Transverse colon (tissue), 4 donors: ENCODE measurements around the gene PRSS36. TPM values are rescaled to one million over a fixed set of nuclear protein-coding genes. Genes with fewer than 3 reads are reported as not detected.
A peak's percentile ranks its signal among the peaks of the same experiment; 100 is the strongest.

Source experiments
- DNase-seq: peaks from one replicate; pipeline ENCODE4 v3.0.0-alpha.2; 2019
- H3K27ac ChIP-seq, 4 donors: fragments of 200-600 bp; sonication (generic); 2 replicates each; pipeline ENCODE4 v1.5.1; 2016 to 2018; ENCODE audit warnings: inconsistent platforms in 4 of 4
- H3K27me3 ChIP-seq: fragments of 200-600 bp; sonication (generic); 2 replicates; pipeline ENCODE4 v1.5.1; 2017; ENCODE audit warnings: inconsistent platforms
- H3K36me3 ChIP-seq, 4 donors: fragments of 200-600 bp; sonication (generic); 2 replicates each; pipeline ENCODE4 v1.5.1; 2017 to 2019; ENCODE audit warnings: inconsistent platforms in 4 of 4
- H3K4me1 ChIP-seq, 4 donors: fragments of 200-600 bp; sonication (generic); 2 replicates each; pipeline ENCODE4 v1.5.1; 2017 to 2020; ENCODE audit warnings: inconsistent platforms in 4 of 4
- H3K4me3 ChIP-seq, 4 donors: fragments of 200-600 bp; sonication (generic); 1 replicate in 1 of 4; 2 replicates in 3 of 4; pipeline versions ENCODE4 v1.5.1 to v1.6.1; 2017 to 2019; ENCODE audit warnings: inconsistent platforms in 4 of 4
- H3K9me3 ChIP-seq, 2 donors: fragments of 200-600 bp; sonication (generic); 2 replicates each; pipeline ENCODE4 v1.5.1; 2017 to 2019; ENCODE audit warnings: inconsistent platforms in 2 of 2
- EP300 ChIP-seq: sonication (generic); formaldehyde crosslinking; IDR thresholded peaks from one replicate; pipeline ENCODE4 v1.6.1; 2017; ENCODE audit warnings: antibody characterized with exemption, low read depth
- POLR2A ChIP-seq: fragments of 450-650 bp; IDR thresholded peaks from one replicate; pipeline ENCODE4 v1.6.1; 2016; ENCODE audit warnings: antibody characterized with exemption, mild to moderate bottlenecking, moderate library complexity
- POLR2AphosphoS5 ChIP-seq, 3 donors: sonication (generic); formaldehyde crosslinking; IDR thresholded peaks; one replicate each; pipeline ENCODE4 v1.6.1; 2016; ENCODE audit warnings: antibody characterized with exemption in 3 of 3
- WGBS, 2 donors: methylation state at CpG; one replicate each; pipeline ENCODE4 v1.1.5; 2018; ENCODE audit warnings: low coverage in 1 of 2; 5-methylcytosine and 5-hydroxymethylcytosine counted together
- in situ Hi-C, 4 donors: fragments of 200-750 bp; cut with MboI; loops; one replicate each; pipeline versions ENCODE4 v1.15.0 to v1.15.1; 2017; ENCODE audit warnings: low sequenced_read_pairs in 3 of 4, low pct_ligation_motif_present in 1 of 4, low pct_unique_long_range_greater_than_20kb in 1 of 4
- intact Hi-C: fragments of 100-400 bp; cut with DNase I; formaldehyde crosslinking; loops from one replicate; pipeline ENCODE4 v1.15.1; 2023; ENCODE audit warnings: low total_unique reads
- total RNA-seq, 4 donors: library from RNA; depleted of rRNA; stranded (reverse); fragments of >200 nt; gene quantifications; one replicate each; pipeline ENCODE4 v1.1.0, GENCODE V29; 2016
- TF ChIP-seq, protein P1 (sequence below), 5 experiments: fragments of 200-600 bp in 3 of 5; fragments of 450-650 bp in 2 of 5; sonication (generic) in 3 of 5; IDR thresholded peaks; 1 replicate in 2 of 5; 2 replicates in 3 of 5; pipeline ENCODE4 v1.5.1; 2016 to 2017; ENCODE audit warnings: antibody characterized with exemption in 5 of 5, inconsistent platforms in 3 of 5, mild to moderate bottlenecking in 2 of 5, moderate library complexity in 1 of 5

Gene PRSS36
- total RNA-seq, 4 donors from 2014 or later: 8.1 to 42.3 (median 9.8) TPM; not detected in 1

DNA sequence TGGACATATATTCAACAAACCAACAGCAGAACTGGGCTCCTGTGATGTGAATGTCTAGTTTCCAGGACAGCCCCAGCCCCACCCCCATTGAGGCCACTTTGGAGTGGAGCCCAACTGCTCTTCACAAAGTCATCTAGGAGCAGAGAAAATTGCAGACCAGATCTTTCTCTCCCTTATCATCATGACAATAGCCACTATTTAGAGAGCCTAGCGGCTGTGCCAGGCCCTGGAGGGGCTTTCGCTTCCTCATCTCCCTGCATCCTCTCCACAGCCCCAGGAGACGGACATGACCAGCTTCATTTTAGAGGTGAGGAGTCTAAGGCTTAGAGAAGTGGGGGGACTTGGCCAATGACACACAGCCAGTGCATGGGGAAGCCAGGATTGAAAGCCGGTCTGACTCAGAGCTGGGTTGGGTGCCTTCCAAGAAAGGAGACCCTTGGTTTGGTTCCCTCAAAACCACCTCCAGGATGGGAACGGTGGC lies 15.7 kb downstream of the PRSS36 start:
- Histone ChIP-seq H3K27ac (peak overlapping the region; percentile 91 to 94 (median 93)), H3K27me3 (no peaks in the 10 kb centered on the region), H3K9me3 (no peaks in the 10 kb centered on the region), H3K4me3 (peak overlapping the region in 3 of 4 donors; percentile 51 to 63 (median 53)), H3K36me3 (no peaks in the 10 kb centered on the region), H3K4me1 (peaks cover 16 to 76% (median 56%) of the 10 kb centered on the region in 4 donors)
- no peak for DNase-seq
- in situ Hi-C loops (no loop called here), intact Hi-C loops (no loop called here)
- TF ChIP-seq, protein P1, sequence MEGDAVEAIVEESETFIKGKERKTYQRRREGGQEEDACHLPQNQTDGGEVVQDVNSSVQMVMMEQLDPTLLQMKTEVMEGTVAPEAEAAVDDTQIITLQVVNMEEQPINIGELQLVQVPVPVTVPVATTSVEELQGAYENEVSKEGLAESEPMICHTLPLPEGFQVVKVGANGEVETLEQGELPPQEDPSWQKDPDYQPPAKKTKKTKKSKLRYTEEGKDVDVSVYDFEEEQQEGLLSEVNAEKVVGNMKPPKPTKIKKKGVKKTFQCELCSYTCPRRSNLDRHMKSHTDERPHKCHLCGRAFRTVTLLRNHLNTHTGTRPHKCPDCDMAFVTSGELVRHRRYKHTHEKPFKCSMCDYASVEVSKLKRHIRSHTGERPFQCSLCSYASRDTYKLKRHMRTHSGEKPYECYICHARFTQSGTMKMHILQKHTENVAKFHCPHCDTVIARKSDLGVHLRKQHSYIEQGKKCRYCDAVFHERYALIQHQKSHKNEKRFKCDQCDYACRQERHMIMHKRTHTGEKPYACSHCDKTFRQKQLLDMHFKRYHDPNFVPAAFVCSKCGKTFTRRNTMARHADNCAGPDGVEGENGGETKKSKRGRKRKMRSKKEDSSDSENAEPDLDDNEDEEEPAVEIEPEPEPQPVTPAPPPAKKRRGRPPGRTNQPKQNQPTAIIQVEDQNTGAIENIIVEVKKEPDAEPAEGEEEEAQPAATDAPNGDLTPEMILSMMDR (IDR thresholded peaks at IDR 0.05): no peak
- no peak for TF ChIP-seq POLR2A
- no peak for TF ChIP-seq POLR2AphosphoS5 (IDR thresholded peaks at IDR 0.05)
- no peak for TF ChIP-seq EP300
- 32% methylated on average over 5 of the region's 5 CpGs; no CpG with 5 or more reads in 1 of the 2 donors for WGBS, 2 donors

DNA sequence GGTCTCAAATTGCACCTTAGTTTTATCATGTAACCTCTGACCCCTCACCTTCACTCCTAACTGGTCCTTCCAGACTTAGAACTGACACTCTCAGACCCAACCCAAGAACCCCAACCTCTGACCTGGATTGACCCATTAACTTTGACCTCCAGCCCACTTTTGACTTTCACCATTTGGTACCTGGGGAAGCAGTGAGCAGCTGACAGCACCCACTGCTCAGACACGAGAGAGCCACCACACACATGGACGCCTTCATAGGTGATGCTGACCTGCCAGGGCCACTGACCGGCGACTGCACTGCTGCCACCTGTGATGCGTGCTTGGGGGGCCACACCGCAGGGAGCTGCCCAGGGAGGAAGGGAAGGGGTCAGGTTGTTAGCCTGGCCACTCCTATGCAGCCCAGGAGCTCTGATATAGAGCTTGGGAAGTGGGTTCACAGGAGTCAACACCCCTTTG lies 16.8 kb downstream of the PRSS36 start:
- Histone ChIP-seq H3K4me1 (peaks cover 22 to 76% (median 57%) of the 10 kb centered on the region in 4 donors), H3K27ac (peak overlapping the region; percentile 91 to 94 (median 93)), H3K4me3 (peak overlapping the region in 1 of 4 donors; percentile 63), H3K27me3 (no peaks in the 10 kb centered on the region), H3K36me3 (no peaks in the 10 kb centered on the region), H3K9me3 (no peaks in the 10 kb centered on the region)
- WGBS, 2 donors: 78% methylated on average over 5 of the region's 6 CpGs; no CpG with 5 or more reads in 1 of the 2 donors
- in situ Hi-C loops: no loop called here
- DNase-seq: no peak
- intact Hi-C loops: no loop called here
- no peak for TF ChIP-seq POLR2A
- TF ChIP-seq POLR2AphosphoS5 (IDR thresholded peaks at IDR 0.05): no peak

DNA sequence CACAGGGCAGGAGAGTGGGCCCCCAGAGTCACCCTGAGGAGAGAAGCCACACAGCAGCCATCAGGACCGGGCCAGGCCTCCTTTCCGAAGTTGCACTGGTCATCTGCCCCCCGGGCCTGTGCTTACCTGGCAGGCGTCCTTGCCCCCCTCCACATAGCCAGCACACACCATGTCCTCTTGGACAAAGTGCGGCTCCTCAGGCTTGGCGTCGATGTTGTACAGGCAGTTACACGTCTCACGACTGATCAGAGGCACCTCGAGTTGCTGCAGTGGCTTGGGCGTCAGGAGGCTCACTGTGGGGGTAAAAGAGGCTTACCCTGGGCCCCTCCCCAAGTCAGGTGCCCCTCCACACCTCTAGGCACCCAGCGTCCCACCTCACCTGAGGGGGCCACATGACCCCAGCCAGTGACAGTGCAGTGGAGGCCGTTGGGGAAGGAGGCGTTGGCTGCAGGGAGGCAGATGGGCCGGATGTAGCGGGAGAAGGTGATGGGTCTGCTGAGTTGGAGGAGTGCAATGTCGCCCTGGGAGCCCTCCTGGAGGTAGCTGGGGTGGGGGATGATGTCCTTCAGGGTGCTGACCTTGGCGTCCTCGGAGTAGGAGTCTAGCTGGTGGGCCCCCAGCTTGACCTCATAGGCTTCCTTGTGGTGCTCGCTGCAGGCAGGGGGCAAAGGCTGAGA lies 17.4 kb downstream of the PRSS36 start:
- DNase-seq: no peak
- Histone ChIP-seq H3K4me1 (peaks cover 29 to 78% (median 62%) of the 10 kb centered on the region in 4 donors), H3K4me3 (no peak overlapping the region), H3K27ac (peak overlapping the region; percentile 91 to 94 (median 93)), H3K27me3 (no peaks in the 10 kb centered on the region), H3K36me3 (no peaks in the 10 kb centered on the region), H3K9me3 (no peaks in the 10 kb centered on the region)
- 81% methylated on average over 16 of the region's 20 CpGs; no CpG with 5 or more reads in 1 of the 2 donors for WGBS, 2 donors
- intact Hi-C loops (no loop called here), in situ Hi-C loops (no loop called here)
- TF ChIP-seq EP300 (no peak), POLR2A (no peak), POLR2AphosphoS5 (IDR thresholded peaks at IDR 0.05) (peak in 1 of 3 donors; percentile 5)
- TF ChIP-seq, protein P1 (IDR thresholded peaks at IDR 0.05): no peak

DNA sequence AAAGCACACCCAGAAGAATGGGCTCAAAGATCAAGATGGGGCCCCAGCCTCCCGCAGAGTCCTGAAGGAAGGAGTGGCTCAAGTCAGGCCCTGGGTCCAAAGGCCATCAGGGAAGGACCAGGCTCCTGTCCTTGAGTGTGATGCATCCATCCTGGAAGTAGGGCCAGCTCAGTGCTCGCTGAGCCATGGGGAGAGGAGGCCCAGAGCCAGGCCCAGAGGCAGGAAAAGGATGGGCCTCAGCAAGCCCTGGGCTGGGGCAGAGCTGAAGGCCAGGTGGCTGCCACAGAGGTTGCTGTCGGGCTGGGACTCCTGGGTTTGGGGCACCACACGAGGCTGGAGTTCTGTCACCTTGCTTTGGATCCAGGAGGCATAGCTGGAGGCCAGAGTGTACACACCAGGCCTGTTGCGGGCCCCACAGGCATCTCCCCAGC lies 18.0 kb downstream of the PRSS36 start:
- Histone ChIP-seq H3K27me3 (no peaks in the 10 kb centered on the region), H3K27ac (peak overlapping the region; percentile 91 to 94 (median 93)), H3K4me3 (no peak overlapping the region), H3K4me1 (peaks cover 29 to 82% (median 67%) of the 10 kb centered on the region in 4 donors), H3K36me3 (no peaks in the 10 kb centered on the region), H3K9me3 (no peaks in the 10 kb centered on the region)
- peak; percentile 84 for DNase-seq
- 65% methylated on average over 5 of the region's 5 CpGs; no CpG with 5 or more reads in 1 of the 2 donors for WGBS, 2 donors
- TF ChIP-seq, protein P1 (IDR thresholded peaks at IDR 0.05): no peak
- TF ChIP-seq EP300 (no peak), POLR2AphosphoS5 (IDR thresholded peaks at IDR 0.05) (peak in 2 of 3 donors; percentile 83 to 89), POLR2A (peak; percentile 71)
- in situ Hi-C loops (no loop called here), intact Hi-C loops (no loop called here)
